GM12865 (cell line): Measurements from ENCODE around the gene MRGPRG.
"Not testable (repeated sequence)": the region's sequence is repeated elsewhere in the genome, so short reads cannot be mapped to it uniquely, and the experiment has no call there.

Experiments
- DNase-seq: peaks from one replicate; pipeline ENCODE4 v3.0.0; 2010; ENCODE audit warnings: low read depth
- H3K4me3 ChIP-seq: 2 replicates; pipeline ENCODE4 v1.5.1; 2011; ENCODE audit warnings: mild to moderate bottlenecking, low read depth, low read length, control low read depth
- CTCF ChIP-seq: IDR thresholded peaks from 2 replicates; pipeline ENCODE4 v1.5.1; 2011; ENCODE audit warnings: low read length, control low read depth, low read depth, inconsistent platforms; ENCODE audit not compliant: insufficient read depth; ENCODE audit errors: missing control alignments

MRGPRG gene

GRCh38 chr11:3173795-3174194, 44.8 kb downstream of the MRGPRG start:
- DNase-seq = no peak
- no peak for TF ChIP-seq CTCF

GRCh38 chr11:3171931-3172560, 46.6 kb downstream of the MRGPRG start:
- no peak for DNase-seq
- H3K4me3 ChIP-seq = no peak overlapping the region

More at GRCh38 chr11:3173795-3174194, 44.8 kb downstream of the MRGPRG start:
- no peak overlapping the region for H3K4me3 ChIP-seq

GRCh38 chr11:3170756-3171650, 47.6 kb downstream of the MRGPRG start:
- DNase-seq = no peak
- no peak overlapping the region for H3K4me3 ChIP-seq
- TF ChIP-seq CTCF = no peak

More at GRCh38 chr11:3171931-3172560, 46.6 kb downstream of the MRGPRG start:
- no peak for TF ChIP-seq CTCF

GRCh38 chr11:3170044-3170755, 48.4 kb downstream of the MRGPRG start:
- no peak overlapping the region for H3K4me3 ChIP-seq
- TF ChIP-seq CTCF = no peak
- DNase-seq = no peak

- TF ChIP-seq CTCF = no peak
- DNase-seq = no peak
- no peak overlapping the region for H3K4me3 ChIP-seq
These were observed 49.2 kb downstream of the MRGPRG start for GRCh38 chr11:3169255-3170043.

GRCh38 chr11:3168742-3169254, 49.8 kb downstream of the MRGPRG start:
- not testable (repeated sequence) for DNase-seq, H3K4me3 ChIP-seq
